ENCODE data around the gene PPP2R1B.

PPP2R1B gene

GRCh38 chr11:111693224-111693937 lies 72.8 kb downstream of the PPP2R1B start:
- DNase-seq (ENCODE audit: low spot score): no peak

GRCh38 chr11:111691741-111692140 lies 74.4 kb downstream of the PPP2R1B start:
- DNase-seq (ENCODE audit: low spot score): no peak

- DNase-seq (ENCODE audit: low spot score): no peak
Observed at GRCh38 chr11:111691176-111691575, 75.0 kb downstream of the PPP2R1B start.

- no peak for DNase-seq (ENCODE audit: low spot score)
Observed at GRCh38 chr11:111688013-111688412, 78.2 kb downstream of the PPP2R1B start.

GRCh38 chr11:111684251-111684650 lies 81.9 kb downstream of the PPP2R1B start:
- no peak for DNase-seq (ENCODE audit: low spot score)

DNA sequence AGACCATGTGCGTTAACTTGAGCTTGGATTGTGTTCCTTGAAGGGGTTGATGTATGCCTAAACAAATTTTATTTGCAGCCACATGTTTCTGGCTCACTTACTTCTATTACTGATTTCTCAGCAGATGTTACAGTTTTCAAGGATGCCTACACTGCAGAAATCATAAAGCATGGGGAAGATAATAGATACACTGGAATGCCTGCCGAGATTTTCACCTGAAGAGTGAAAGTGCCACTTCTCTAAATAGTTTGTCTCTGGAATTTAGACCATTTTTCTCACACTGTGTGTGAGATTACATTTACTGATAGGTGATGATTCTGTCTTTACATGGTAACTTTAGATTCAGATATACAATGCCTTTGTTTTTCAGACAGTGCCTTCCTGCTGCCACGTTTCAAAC lies 82.4 kb downstream of the PPP2R1B start:
- no peak for DNase-seq (ENCODE audit: low spot score)

GRCh38 chr11:111680486-111681175 lies 85.6 kb downstream of the PPP2R1B start:
- no peak for DNase-seq (ENCODE audit: low spot score)
